ENCODE results near the gene BOD1L2.

BOD1L2 gene

GRCh38 chr18:57146956-57147636 is at the start of gene BOD1L2:
Gene BOD1L2 (plus strand): TSS chr18:57147087. CDS start chr18:57147313, 226 bp downstream.
- no peak for DNase-seq (ENCODE audit: low read depth, low spot score)

GRCh38 chr18:57107140-57107832 is 39.6 kb upstream of the BOD1L2 start:
- DNase-seq (ENCODE audit: low read depth, low spot score) = no peak

GRCh38 chr18:57110290-57110689 is 36.6 kb upstream of the BOD1L2 start:
- DNase-seq (ENCODE audit: low read depth, low spot score) = no peak

GRCh38 chr18:57113799-57114420 is 33.0 kb upstream of the BOD1L2 start:
- DNase-seq (ENCODE audit: low read depth, low spot score) = no peak

DNA sequence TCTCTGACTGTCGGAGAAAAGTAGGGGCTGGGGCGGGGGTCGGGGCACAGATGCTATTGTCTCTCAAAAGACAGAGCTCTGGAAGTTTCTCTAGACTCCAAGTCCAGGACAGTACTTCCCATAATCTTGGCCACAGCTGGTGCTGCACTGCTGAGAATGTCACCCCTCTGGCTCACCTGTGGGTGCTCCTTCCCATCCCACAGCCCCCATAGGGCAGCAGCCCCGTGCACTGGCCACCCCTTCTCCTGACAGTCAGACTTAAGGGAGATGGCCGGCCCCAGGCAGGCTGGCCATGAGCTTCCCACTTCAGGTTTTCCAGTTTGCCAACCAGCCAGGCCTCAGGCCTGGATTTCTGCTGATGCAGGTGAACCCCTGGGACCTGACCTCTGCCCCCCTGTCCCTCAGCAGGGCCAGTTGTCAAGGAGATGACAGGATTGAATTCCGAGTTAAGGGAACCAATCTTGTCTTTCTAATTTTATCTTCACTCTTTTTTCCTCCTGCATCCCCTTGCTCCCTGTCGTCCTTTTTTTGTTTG is 30.2 kb upstream of the BOD1L2 start:
- DNase-seq (ENCODE audit: low read depth, low spot score) = no peak

- no peak for DNase-seq (ENCODE audit: low read depth, low spot score)
These were observed 25.3 kb upstream of the BOD1L2 start for GRCh38 chr18:57121542-57122112.

GRCh38 chr18:57122936-57123510 is 23.9 kb upstream of the BOD1L2 start:
- no peak for DNase-seq (ENCODE audit: low read depth, low spot score)

- DNase-seq (ENCODE audit: low read depth, low spot score) = no peak
These were observed 21.3 kb upstream of the BOD1L2 start for GRCh38 chr18:57125627-57126026.

- DNase-seq (ENCODE audit: low read depth, low spot score) = no peak
These were observed 18.5 kb upstream of the BOD1L2 start for GRCh38 chr18:57128220-57128932.

- no peak for DNase-seq (ENCODE audit: low read depth, low spot score)
These were observed 15.8 kb upstream of the BOD1L2 start for GRCh38 chr18:57131101-57131500.

- no peak for DNase-seq (ENCODE audit: low read depth, low spot score)
These were observed 15.1 kb upstream of the BOD1L2 start for GRCh38 chr18:57131782-57132181.

DNA sequence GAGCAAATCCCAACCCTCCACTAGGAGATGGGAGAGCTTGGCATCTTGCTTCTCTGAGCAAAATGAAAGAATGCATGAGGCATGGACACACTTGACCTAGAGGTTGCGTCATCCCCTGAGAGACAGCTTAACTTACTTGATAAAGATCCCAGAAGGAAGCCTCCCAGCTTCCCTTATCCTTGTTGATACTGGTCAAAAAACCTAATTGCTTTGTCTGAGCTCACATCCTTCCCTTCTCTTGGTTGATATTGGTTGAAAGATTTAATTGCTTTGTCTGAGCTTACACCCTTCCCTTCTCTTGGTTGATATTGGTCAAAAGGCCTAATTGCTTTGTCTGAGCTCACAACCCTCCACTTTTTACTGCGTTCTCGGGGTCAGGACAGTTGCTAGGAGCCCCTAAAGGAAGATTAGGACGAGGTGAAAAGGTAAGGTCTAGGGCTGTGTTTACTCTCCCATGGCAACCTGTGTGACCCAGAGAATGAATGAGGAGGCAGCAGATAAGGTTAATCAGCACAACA is 12.2 kb upstream of the BOD1L2 start:
- DNase-seq (ENCODE audit: low read depth, low spot score) = no peak

- no peak for DNase-seq (ENCODE audit: low read depth, low spot score)
These were observed 11.2 kb upstream of the BOD1L2 start for GRCh38 chr18:57135699-57136098.

GRCh38 chr18:57137847-57138246 is 9.0 kb upstream of the BOD1L2 start:
- no peak for DNase-seq (ENCODE audit: low read depth, low spot score)

- DNase-seq (ENCODE audit: low read depth, low spot score) = no peak
These were observed 5.4 kb upstream of the BOD1L2 start for GRCh38 chr18:57141208-57142129.

DNA sequence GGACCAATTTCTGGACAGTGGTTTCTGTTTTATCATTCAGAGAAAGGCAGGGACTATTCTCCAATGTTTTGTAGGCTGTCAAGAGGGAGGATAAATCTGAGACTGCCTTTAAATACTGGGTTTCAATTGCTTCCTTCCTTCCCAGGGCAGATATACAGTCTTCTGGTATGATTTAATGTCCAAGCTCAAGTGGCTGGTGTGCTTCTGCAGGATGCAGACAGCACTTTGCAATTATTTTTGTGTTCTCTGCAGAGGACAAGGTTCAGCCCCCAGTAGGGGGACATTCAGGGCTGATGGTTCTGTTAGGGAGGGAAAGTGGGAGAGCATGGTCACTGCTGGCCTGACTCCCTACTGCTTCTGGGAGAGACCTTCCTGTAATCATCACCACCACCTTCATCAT is 4.6 kb upstream of the BOD1L2 start:
- DNase-seq (ENCODE audit: low read depth, low spot score) = no peak

GRCh38 chr18:57143265-57143664 is 3.6 kb upstream of the BOD1L2 start:
- no peak for DNase-seq (ENCODE audit: low read depth, low spot score)

GRCh38 chr18:57148263-57148662 is 1.4 kb downstream of the BOD1L2 start:
- DNase-seq (ENCODE audit: low read depth, low spot score) = no peak

- DNase-seq (ENCODE audit: low read depth, low spot score) = no peak
These were observed 2.2 kb downstream of the BOD1L2 start for GRCh38 chr18:57149051-57149450.

DNA sequence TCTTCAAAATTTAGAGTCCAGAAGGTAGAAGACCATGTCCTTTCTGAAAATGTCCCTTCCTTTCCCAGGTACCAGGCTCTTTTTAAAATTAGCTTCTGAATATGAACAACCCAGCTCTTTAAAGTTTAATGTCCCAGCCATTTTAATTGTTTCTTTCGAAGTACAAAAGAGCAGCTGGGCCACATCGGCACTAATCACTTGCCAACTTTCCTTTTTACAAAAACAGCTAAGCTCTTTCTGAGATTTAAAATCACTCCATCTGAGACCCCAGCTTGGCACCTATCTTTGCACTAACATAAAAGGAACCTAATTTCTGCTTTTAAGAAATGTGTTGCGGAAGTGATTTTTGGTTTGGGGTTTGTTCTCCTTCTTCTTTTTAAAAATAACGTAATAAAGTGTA is 2.6 kb downstream of the BOD1L2 start:
- DNase-seq (ENCODE audit: low read depth, low spot score) = no peak

Data from activated naive CD8-positive, alpha-beta T cell treated with anti-CD3 and anti-CD28 coated beads, Interleukin-2, amount 50 U/mL, for 16 hours (primary cell).